Neutrophil (primary cell): ENCODE results near the gene AGO3.
A peak's percentile ranks its signal among the peaks of the same experiment; 100 is the strongest.

Experiments
- H3K27ac ChIP-seq: fragments of 200-600 bp; sonication (generic); 2 replicates; pipeline ENCODE4 v1.5.1; 2016; ENCODE audit warnings: mild to moderate bottlenecking, moderate library complexity
- H3K27me3 ChIP-seq: fragments of 200-600 bp; sonication (generic); 2 replicates; pipeline ENCODE4 v1.6.0; 2016; ENCODE audit warnings: mild to moderate bottlenecking
- H3K36me3 ChIP-seq: fragments of 200-600 bp; sonication (generic); 2 replicates; pipeline ENCODE4 v1.5.1; 2017
- H3K4me1 ChIP-seq, 2 experiments: fragments of 200-600 bp in 1 of 2; sonication (generic) in 1 of 2; 1 replicate in 1 of 2; 2 replicates in 1 of 2; pipeline versions ENCODE4 v1.5.1 to v1.6.1; 2013 to 2016; ENCODE audit warnings: low read depth in 1 of 2, low read length in 1 of 2, mild to moderate bottlenecking in 1 of 2, moderate library complexity in 1 of 2; ENCODE audit not compliant: control insufficient read depth in 1 of 2, insufficient read depth in 1 of 2
- H3K4me3 ChIP-seq, 2 experiments: fragments of 200-600 bp in 1 of 2; sonication (generic) in 1 of 2; 1 replicate in 1 of 2; 2 replicates in 1 of 2; pipeline ENCODE4 v1.5.1; 2013 to 2016; ENCODE audit warnings: low read depth in 1 of 2, low read length in 1 of 2, mild to moderate bottlenecking in 1 of 2, moderate library complexity in 1 of 2
- H3K9me3 ChIP-seq: fragments of 200-600 bp; sonication (generic); 2 replicates; pipeline ENCODE4 v1.5.1; 2016
- TF ChIP-seq, protein P1 (sequence below): fragments of 200-600 bp; sonication (generic); IDR thresholded peaks from 2 replicates; pipeline ENCODE4 v1.5.1; 2016; ENCODE audit warnings: antibody characterized with exemption

Gene AGO3

DNA sequence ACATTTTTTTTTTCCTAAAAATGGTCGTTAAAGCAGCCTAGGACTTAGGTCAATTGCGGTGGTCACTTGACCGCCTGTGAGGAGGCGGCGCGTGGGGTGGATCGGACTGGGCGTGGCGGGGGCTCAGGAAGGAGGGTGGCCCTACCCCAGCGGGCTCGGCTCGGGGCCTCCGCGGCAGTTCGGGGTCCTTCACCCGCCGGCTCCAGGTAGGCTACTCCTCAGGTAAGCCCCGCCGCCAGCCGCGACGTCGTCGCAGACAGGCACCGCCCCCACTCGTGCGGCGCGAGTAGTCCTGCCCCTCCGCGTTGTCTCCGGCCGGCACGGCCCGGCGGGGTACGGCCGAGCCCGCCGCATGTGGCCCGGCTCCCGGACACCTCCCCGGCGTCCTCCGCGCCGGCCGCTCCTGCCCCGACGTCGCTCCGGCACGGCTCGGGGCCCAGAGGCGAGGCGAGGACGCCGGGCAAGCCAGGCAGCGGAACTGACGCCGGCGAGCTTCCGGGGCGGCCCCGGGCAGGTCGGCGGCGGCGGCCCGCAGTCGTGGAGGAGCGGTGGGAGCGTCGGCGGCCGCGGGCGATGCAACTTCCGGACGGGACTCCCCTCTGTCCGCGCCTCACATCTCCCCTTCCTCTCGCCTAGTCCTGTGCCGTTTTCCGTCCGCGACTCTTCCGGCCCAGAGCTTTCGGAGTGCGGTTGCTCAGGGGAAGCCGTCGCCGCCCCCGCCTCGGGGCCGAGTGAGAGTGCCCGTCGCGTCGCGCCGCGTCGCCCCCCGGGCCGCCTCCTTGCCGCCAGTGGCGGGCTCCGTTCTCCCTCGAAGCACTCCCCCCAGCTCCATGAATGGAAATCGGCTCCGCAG is at the start of gene AGO3:
Gene AGO3, plus strand, starts transcription at position 513 of the 853 bp plus-strand sequence. Its CDS starts 322 bp downstream, at position 835.
- H3K27me3 ChIP-seq: no peaks in the 10 kb centered on the region
- no peaks in the 10 kb centered on the region for H3K36me3 ChIP-seq
- TF ChIP-seq, protein P1, sequence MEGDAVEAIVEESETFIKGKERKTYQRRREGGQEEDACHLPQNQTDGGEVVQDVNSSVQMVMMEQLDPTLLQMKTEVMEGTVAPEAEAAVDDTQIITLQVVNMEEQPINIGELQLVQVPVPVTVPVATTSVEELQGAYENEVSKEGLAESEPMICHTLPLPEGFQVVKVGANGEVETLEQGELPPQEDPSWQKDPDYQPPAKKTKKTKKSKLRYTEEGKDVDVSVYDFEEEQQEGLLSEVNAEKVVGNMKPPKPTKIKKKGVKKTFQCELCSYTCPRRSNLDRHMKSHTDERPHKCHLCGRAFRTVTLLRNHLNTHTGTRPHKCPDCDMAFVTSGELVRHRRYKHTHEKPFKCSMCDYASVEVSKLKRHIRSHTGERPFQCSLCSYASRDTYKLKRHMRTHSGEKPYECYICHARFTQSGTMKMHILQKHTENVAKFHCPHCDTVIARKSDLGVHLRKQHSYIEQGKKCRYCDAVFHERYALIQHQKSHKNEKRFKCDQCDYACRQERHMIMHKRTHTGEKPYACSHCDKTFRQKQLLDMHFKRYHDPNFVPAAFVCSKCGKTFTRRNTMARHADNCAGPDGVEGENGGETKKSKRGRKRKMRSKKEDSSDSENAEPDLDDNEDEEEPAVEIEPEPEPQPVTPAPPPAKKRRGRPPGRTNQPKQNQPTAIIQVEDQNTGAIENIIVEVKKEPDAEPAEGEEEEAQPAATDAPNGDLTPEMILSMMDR: no peak
- peak within 1 kb of the TSS; percentile 84 to 88 for H3K4me3 ChIP-seq
- H3K27ac ChIP-seq: peak within 1 kb of the TSS; percentile 95
- H3K4me1 ChIP-seq: peaks cover 21 to 25% of the 10 kb centered on the region in 2 experiments
- no peaks in the 10 kb centered on the region for H3K9me3 ChIP-seq

DNA sequence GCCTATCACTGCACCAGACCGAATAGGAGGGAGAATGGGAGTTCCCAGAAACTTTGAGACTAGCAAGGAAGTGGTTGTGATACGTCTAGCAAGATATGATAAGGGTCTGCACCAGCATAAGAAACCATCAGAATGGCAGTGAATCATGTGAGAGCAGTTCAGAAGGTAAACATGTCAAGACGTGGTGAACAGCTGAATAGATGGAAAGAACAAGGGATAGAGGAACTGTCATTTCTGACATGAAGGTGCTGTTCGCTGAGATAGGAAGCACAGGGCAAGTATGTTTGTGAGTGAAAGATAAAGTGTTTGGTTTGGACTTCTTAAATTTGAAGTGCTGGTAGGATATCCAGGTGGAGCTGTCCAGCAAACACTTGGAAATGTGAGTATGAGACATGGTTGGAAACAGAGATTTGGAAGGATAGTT is 49.0 kb upstream of the AGO3 start:
- TF ChIP-seq, protein P1: no peak

DNA sequence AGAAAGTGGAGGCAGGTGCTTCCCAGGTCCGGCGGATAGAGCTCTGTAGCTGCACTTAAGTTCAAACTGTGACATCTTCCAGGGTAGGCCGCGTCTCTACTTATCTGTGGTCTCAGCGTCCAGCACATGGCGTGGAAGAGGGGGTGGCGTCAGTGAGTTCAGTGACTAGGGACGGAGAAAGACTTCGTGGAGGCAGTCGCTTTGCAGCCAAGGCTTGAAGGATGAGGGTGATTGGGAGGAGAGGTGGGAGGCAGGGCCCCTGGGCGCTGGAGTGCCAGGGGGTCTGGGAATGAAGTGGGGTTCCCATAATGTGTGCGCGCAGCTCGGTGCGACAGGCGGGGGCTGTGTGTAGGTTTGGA is 48.3 kb upstream of the AGO3 start:
- no peaks in the 10 kb centered on the region for H3K36me3 ChIP-seq
- peak overlapping the region; percentile 93 to 99 for H3K4me3 ChIP-seq
- TF ChIP-seq, protein P1: no peak
- no peaks in the 10 kb centered on the region for H3K9me3 ChIP-seq
- no peaks in the 10 kb centered on the region for H3K27me3 ChIP-seq
- H3K4me1 ChIP-seq: peaks cover 37 to 38% of the 10 kb centered on the region in 2 experiments
- peak overlapping the region; percentile 70 for H3K27ac ChIP-seq

More for the DNA sequence above, 49.0 kb upstream of the AGO3 start:
- no peaks in the 10 kb centered on the region for H3K9me3 ChIP-seq
- H3K36me3 ChIP-seq: no peaks in the 10 kb centered on the region
- no peak overlapping the region for H3K4me3 ChIP-seq
- H3K27me3 ChIP-seq: no peaks in the 10 kb centered on the region
- peaks cover 30 to 31% of the 10 kb centered on the region in 2 experiments for H3K4me1 ChIP-seq
- H3K27ac ChIP-seq: peak overlapping the region; percentile 23

DNA sequence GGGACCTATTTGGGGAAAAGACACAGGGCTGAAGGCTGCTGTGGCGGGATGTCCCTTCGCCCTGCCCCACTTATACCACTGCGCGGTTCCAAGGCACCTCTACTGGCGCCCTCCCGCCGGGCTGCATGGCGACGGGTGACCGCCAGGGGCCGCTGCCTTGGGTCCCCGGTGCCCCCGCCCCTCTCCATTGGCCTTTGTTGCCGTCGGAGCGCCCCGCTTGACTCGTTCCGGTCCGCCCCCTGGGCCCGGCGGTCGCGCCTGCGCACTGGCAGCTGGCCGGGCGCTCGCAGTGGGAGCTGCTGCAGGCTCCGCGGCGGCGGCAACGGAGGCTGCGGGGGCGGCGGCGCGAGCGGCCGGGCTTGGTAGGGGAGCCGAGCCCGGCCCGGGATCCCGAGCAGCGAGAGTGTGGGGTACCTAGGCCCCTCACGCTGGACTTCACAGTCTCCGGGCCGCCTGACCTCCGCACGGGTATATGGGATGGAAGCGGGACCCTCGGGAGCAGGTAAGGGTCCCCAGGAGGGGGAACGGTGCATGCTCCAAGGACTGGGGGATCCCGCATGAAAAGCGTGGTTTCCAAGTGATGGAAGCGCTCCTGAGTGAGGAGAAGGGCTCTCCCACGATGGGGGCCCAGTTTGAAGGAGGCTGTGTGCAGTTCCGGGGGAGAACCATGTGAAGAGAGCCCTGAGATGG is 47.8 kb upstream of the AGO3 start, which contains the start of gene AGO1:
Gene AGO1, plus strand, starts transcription at position 265 of the 690 bp plus-strand sequence. Its CDS starts 213 bp downstream, at position 478.
- Histone ChIP-seq H3K27ac (peak within 1 kb of the TSS; percentile 70), H3K4me3 (peak within 1 kb of the TSS; percentile 93 to 99), H3K9me3 (no peaks in the 10 kb centered on the region), H3K36me3 (no peaks in the 10 kb centered on the region), H3K4me1 (peaks cover 41 to 43% of the 10 kb centered on the region in 2 experiments), H3K27me3 (no peaks in the 10 kb centered on the region)
- TF ChIP-seq, protein P1: peak; percentile 99

DNA sequence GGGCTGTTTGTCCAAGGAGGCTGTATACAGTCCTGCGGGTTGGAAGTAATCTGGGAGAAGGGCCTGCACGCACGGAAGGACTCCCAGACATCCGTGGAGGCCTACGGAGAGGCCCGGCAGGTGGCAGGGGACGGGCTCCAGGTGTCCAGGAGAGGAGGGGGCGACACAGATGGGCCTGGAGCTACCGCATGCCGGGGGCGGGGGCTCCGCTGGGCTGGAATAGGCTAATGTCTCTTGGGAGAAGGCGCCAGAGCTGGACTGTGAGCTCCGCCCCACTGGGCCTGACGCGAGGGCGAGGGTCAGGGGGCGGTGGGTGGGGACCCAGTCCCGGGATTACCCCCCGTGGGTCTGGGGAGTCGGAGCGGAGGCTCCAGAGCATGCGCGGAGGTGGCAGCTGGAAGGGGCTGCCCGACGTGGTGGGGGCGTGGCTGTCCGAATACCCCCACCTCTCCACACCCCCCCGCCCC is 47.2 kb upstream of the AGO3 start:
- Histone ChIP-seq H3K4me1 (peaks cover 41 to 43% of the 10 kb centered on the region in 2 experiments), H3K27me3 (no peaks in the 10 kb centered on the region), H3K9me3 (no peaks in the 10 kb centered on the region), H3K27ac (peak overlapping the region; percentile 70), H3K4me3 (peak overlapping the region; percentile 93 to 99), H3K36me3 (no peaks in the 10 kb centered on the region)
- TF ChIP-seq, protein P1: no peak
